Gastrocnemius medialis (tissue), 4 donors: ENCODE results near the gene AGTR2.

ENCODE experiments used
- POLR2A ChIP-seq, 2 donors: fragments of 450-650 bp; IDR thresholded peaks; one replicate each; pipeline ENCODE4 v1.6.1; 2017; ENCODE audit warnings: antibody characterized with exemption in 2 of 2, mild to moderate bottlenecking in 2 of 2, moderate library complexity in 2 of 2
- TF ChIP-seq, protein P1 (sequence below), 5 experiments: fragments of 450-650 bp in 3 of 5; fragments of 200-600 bp in 2 of 5; sonication (generic) in 2 of 5; IDR thresholded peaks in 4 of 5; conservative IDR thresholded peaks in 1 of 5; 1 replicate in 4 of 5; 2 replicates in 1 of 5; pipeline ENCODE4 v1.5.1; 2016 to 2019; ENCODE audit warnings: antibody characterized with exemption in 5 of 5, mild to moderate bottlenecking in 3 of 5, moderate library complexity in 3 of 5

DNA sequence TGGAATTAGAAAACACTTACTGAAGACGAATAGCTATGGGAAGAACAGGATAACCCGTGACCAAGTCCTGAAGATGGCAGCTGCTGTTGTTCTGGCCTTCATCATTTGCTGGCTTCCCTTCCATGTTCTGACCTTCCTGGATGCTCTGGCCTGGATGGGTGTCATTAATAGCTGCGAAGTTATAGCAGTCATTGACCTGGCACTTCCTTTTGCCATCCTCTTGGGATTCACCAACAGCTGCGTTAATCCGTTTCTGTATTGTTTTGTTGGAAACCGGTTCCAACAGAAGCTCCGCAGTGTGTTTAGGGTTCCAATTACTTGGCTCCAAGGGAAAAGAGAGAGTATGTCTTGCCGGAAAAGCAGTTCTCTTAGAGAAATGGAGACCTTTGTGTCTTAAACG, 2.4 kb downstream of the AGTR2 start:
- no peak for TF ChIP-seq POLR2A (IDR thresholded peaks at IDR 0.05)
- TF ChIP-seq, protein P1, sequence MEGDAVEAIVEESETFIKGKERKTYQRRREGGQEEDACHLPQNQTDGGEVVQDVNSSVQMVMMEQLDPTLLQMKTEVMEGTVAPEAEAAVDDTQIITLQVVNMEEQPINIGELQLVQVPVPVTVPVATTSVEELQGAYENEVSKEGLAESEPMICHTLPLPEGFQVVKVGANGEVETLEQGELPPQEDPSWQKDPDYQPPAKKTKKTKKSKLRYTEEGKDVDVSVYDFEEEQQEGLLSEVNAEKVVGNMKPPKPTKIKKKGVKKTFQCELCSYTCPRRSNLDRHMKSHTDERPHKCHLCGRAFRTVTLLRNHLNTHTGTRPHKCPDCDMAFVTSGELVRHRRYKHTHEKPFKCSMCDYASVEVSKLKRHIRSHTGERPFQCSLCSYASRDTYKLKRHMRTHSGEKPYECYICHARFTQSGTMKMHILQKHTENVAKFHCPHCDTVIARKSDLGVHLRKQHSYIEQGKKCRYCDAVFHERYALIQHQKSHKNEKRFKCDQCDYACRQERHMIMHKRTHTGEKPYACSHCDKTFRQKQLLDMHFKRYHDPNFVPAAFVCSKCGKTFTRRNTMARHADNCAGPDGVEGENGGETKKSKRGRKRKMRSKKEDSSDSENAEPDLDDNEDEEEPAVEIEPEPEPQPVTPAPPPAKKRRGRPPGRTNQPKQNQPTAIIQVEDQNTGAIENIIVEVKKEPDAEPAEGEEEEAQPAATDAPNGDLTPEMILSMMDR (IDR thresholded peaks at IDR 0.05 in 4 of 5, conservative IDR thresholded peaks at IDR 0.05 in 1 of 5) = no peak
